Activated naive CD8-positive, alpha-beta T cell treated with anti-CD3 and anti-CD28 coated beads, Interleukin-2, amount 10 ng/mL, durations not matched to agents 7 days and 5 days (primary cell): ENCODE measurements around the gene OTOS. TPM values are rescaled to one million over a fixed set of nuclear protein-coding genes. Genes with fewer than 3 reads are reported as not detected.

Experiments used
- ATAC-seq: fragments of 150-1000 bp; cut with Tn5 transposase; one replicate; pipeline ENCODE4 v1.10.0; 2021; ENCODE audit warnings: low read depth, moderate library complexity
- POLR2A ChIA-PET: fragments of 350-600 bp; sonication (Branson Sonifier 250); formaldehyde crosslinking; loops from one replicate; lab custom pipeline; 2021; ENCODE audit warnings: antibody characterized with exemption; lab: Charles Lee
- DNase-seq: peaks from one replicate; pipeline ENCODE4 v3.0.0; 2021
- H3K27ac Mint-ChIP-seq: one replicate; pipeline ENCODE4 v1.8.0; 2022; ENCODE audit warnings: mild to moderate bottlenecking, mixed read lengths
- H3K27me3 Mint-ChIP-seq: one replicate; pipeline ENCODE4 v1.8.0; 2022; ENCODE audit warnings: mild to moderate bottlenecking, moderate library complexity, mixed read lengths
- H3K36me3 Mint-ChIP-seq: one replicate; pipeline ENCODE4 v1.8.0; 2021; ENCODE audit warnings: mild to moderate bottlenecking, mixed read lengths
- H3K4me1 Mint-ChIP-seq: one replicate; pipeline ENCODE4 v1.8.0; 2021; ENCODE audit warnings: mixed read lengths
- H3K4me3 Mint-ChIP-seq: one replicate; pipeline ENCODE4 v1.8.0; 2022; ENCODE audit warnings: mild to moderate bottlenecking, moderate library complexity, mixed read lengths
- H3K9me3 Mint-ChIP-seq: one replicate; pipeline ENCODE4 v1.8.0; 2021; ENCODE audit warnings: mixed read lengths
- total RNA-seq, 2 experiments: library from RNA; stranded (reverse); gene quantifications; one replicate each; pipeline ENCODE4 v1.2.3, GENCODE V29; 2021

OTOS gene
- total RNA-seq, 2 experiments from 2014 or later = not detected

- Mint-ChIP-seq H3K9me3 (no peaks in the 10 kb centered on the region), H3K36me3 (peaks cover 1% of the 10 kb centered on the region), H3K4me3 (no peak overlapping the region), H3K4me1 (peaks cover 1% of the 10 kb centered on the region), H3K27me3 (peaks cover 11% of the 10 kb centered on the region), H3K27ac (no peak overlapping the region)
- DNase-seq (peak; percentile 15), ATAC-seq (no peak)
- POLR2A ChIA-PET = no interaction called here
These were observed 16.4 kb downstream of the OTOS start for GRCh38 chr2:240123821-240124650.

GRCh38 chr2:240121675-240122074 is 18.8 kb downstream of the OTOS start:
- H3K4me1 Mint-ChIP-seq = peaks cover 1% of the 10 kb centered on the region
- no peaks in the 10 kb centered on the region for H3K9me3 Mint-ChIP-seq
- ATAC-seq = no peak
- no peak overlapping the region for H3K4me3 Mint-ChIP-seq
- no peak overlapping the region for H3K27ac Mint-ChIP-seq
- no peak for DNase-seq
- POLR2A ChIA-PET = no interaction called here
- H3K27me3 Mint-ChIP-seq = peaks cover 16% of the 10 kb centered on the region
- peaks cover 1% of the 10 kb centered on the region for H3K36me3 Mint-ChIP-seq

- H3K27me3 Mint-ChIP-seq = peaks cover 17% of the 10 kb centered on the region
- DNase-seq = no peak
- no peaks in the 10 kb centered on the region for H3K9me3 Mint-ChIP-seq
- POLR2A ChIA-PET = no interaction called here
- H3K4me1 Mint-ChIP-seq = peaks cover 1% of the 10 kb centered on the region
- no peak for ATAC-seq
- H3K36me3 Mint-ChIP-seq = peaks cover 1% of the 10 kb centered on the region
- no peak overlapping the region for H3K27ac Mint-ChIP-seq
- no peak overlapping the region for H3K4me3 Mint-ChIP-seq
These were observed 19.3 kb downstream of the OTOS start for GRCh38 chr2:240121190-240121589.

GRCh38 chr2:240114233-240114632 is 26.2 kb downstream of the OTOS start:
- no peaks in the 10 kb centered on the region for H3K4me1 Mint-ChIP-seq
- no peaks in the 10 kb centered on the region for H3K36me3 Mint-ChIP-seq
- no peak overlapping the region for H3K4me3 Mint-ChIP-seq
- DNase-seq (no peak), ATAC-seq (no peak)
- no peak overlapping the region for H3K27ac Mint-ChIP-seq
- peaks cover 23% of the 10 kb centered on the region for H3K27me3 Mint-ChIP-seq
- H3K9me3 Mint-ChIP-seq = no peaks in the 10 kb centered on the region
- POLR2A ChIA-PET = no interaction called here

DNA sequence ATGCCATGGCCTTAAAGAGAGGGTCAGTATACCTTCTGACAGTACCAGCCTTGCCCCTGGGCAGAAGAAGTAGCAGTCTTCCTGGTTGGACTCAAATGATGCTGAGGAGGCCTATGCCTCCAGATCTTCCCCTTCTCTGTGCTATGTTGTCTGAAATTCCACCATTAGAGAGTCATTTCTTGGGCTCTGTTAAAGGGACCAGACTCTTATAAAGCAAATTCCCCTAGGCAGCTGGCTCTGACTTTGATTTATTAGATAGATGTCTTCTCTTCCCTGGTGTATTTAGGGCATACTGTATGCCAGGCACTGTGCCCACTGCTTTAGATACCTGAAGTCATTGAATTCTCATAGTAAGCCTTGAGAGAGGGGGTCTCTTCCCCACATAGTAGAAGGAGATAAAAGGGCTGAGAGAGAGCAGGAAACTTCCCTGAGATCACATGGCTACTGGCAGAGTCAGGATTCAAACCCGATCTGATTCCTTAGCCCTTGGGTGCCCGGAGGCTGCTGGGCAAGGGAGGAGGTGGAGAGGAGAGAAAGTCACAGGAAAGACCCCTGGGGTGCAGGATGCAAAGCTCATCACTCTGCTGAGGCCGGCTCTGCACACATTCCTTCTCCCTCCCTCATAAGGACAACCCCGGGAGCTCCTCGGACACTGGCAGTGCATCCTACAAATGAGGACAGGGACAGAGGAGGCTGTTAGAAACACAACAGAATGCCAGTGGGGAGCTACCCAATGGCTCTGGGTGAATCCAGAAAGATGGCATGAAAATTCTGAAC is 27.4 kb downstream of the OTOS start:
- no peaks in the 10 kb centered on the region for H3K9me3 Mint-ChIP-seq
- no peak for DNase-seq
- no peaks in the 10 kb centered on the region for H3K36me3 Mint-ChIP-seq
- POLR2A ChIA-PET = interaction anchor here (1.1 kb wide), 1 partner anchor 15 kb away, joined by 3 read pairs; no protein-coding TSS in a partner anchor
- no peak overlapping the region for H3K27ac Mint-ChIP-seq
- no peak overlapping the region for H3K4me3 Mint-ChIP-seq
- no peaks in the 10 kb centered on the region for H3K4me1 Mint-ChIP-seq
- peaks cover 22% of the 10 kb centered on the region for H3K27me3 Mint-ChIP-seq
- no peak for ATAC-seq

DNA sequence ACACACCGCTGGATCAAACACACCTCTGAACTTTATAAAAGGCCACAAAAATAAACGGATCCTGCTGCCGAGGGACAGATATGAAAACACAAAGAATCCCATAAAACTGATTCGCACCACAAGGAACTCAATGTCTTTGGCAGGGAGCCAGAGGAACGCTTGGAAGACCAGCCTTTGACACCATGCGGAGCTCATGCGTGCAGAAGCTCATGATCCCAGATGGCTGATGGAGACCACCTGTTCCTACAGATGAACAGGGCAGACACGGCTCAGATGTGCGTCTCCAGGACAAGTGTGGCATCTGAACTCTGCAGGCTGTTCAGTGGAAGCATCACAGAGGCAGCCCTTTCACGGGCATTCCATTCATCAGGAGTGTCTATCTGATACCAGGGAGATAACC is 29.2 kb downstream of the OTOS start:
- Mint-ChIP-seq H3K4me3 (no peak overlapping the region), H3K36me3 (no peaks in the 10 kb centered on the region), H3K27me3 (peaks cover 18% of the 10 kb centered on the region), H3K4me1 (no peaks in the 10 kb centered on the region), H3K9me3 (no peaks in the 10 kb centered on the region), H3K27ac (no peak overlapping the region)
- POLR2A ChIA-PET = no interaction called here
- DNase-seq (no peak), ATAC-seq (no peak)

DNA sequence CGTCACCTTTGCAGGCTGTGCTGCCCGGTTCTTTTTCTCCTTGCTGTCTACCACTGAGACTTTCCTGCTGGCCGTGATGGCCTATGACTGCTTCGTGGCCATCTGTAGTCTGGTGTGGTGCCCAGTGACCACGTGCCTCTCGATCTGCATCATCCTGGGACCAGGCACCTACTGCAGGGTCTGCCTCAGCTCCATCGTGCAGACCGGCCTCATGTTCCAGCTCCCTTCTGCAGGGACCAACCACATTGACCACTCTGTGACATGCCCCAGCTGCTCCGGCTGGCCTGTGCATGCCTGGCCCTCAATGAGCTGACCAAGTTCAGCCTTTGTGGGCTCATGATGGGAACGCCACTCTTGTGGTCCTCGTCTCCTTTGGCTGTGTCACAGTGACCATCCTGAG is 31.1 kb downstream of the OTOS start:
- no peak overlapping the region for H3K4me3 Mint-ChIP-seq

GRCh38 chr2:240107477-240107796 is 33.0 kb downstream of the OTOS start:
- POLR2A ChIA-PET = no interaction called here
- DNase-seq (no peak), ATAC-seq (no peak)
- Mint-ChIP-seq H3K27me3 (no peaks in the 10 kb centered on the region), H3K36me3 (no peaks in the 10 kb centered on the region), H3K27ac (no peak overlapping the region), H3K9me3 (no peaks in the 10 kb centered on the region), H3K4me3 (no peak overlapping the region), H3K4me1 (no peaks in the 10 kb centered on the region)

More for the DNA sequence above, 31.1 kb downstream of the OTOS start:
- no peaks in the 10 kb centered on the region for H3K36me3 Mint-ChIP-seq
- no peaks in the 10 kb centered on the region for H3K4me1 Mint-ChIP-seq
- DNase-seq = no peak
- H3K27ac Mint-ChIP-seq = no peak overlapping the region
- ATAC-seq = no peak
- POLR2A ChIA-PET = no interaction called here
- H3K9me3 Mint-ChIP-seq = no peaks in the 10 kb centered on the region
- peaks cover 5% of the 10 kb centered on the region for H3K27me3 Mint-ChIP-seq

- no peaks in the 10 kb centered on the region for H3K36me3 Mint-ChIP-seq
- H3K4me1 Mint-ChIP-seq = no peaks in the 10 kb centered on the region
- H3K27me3 Mint-ChIP-seq = no peaks in the 10 kb centered on the region
- POLR2A ChIA-PET = no interaction called here
- H3K27ac Mint-ChIP-seq = no peak overlapping the region
- no peak for ATAC-seq
- DNase-seq = no peak
- no peaks in the 10 kb centered on the region for H3K9me3 Mint-ChIP-seq
- H3K4me3 Mint-ChIP-seq = no peak overlapping the region
These were observed 33.5 kb downstream of the OTOS start for GRCh38 chr2:240106765-240107476.

DNA sequence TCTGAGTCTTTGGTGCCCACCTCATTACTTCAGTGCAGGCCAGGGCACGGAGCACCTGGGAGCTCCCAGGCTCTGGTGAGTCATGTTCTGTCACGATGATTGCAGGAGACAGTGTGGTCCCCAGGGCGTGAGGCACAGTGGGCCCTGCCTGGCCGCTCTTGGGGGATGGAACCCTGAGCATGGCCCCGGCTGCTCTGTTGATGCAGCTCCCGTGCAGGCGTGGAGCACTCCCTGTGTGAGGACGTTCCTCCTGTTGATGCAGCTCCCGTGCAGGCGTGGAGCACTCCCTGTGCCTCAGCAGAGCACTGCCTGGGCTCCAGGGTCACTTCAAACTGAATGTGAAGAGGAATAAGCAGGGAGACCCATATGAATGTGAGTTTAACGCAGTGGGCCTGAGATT is 34.5 kb downstream of the OTOS start:
- Mint-ChIP-seq H3K4me1 (no peaks in the 10 kb centered on the region), H3K36me3 (no peaks in the 10 kb centered on the region), H3K27me3 (peaks cover 8% of the 10 kb centered on the region), H3K27ac (no peak overlapping the region), H3K9me3 (no peaks in the 10 kb centered on the region), H3K4me3 (no peak overlapping the region)
- ATAC-seq (no peak), DNase-seq (no peak)
- POLR2A ChIA-PET = no interaction called here

GRCh38 chr2:240103136-240103535 is 37.3 kb downstream of the OTOS start:
- peaks cover 6% of the 10 kb centered on the region for H3K9me3 Mint-ChIP-seq
- ATAC-seq = no peak
- POLR2A ChIA-PET = no interaction called here
- peaks cover 32% of the 10 kb centered on the region for H3K27me3 Mint-ChIP-seq
- no peak overlapping the region for H3K27ac Mint-ChIP-seq
- H3K36me3 Mint-ChIP-seq = peaks cover 1% of the 10 kb centered on the region
- DNase-seq = no peak
- no peaks in the 10 kb centered on the region for H3K4me1 Mint-ChIP-seq
- H3K4me3 Mint-ChIP-seq = no peak overlapping the region

- Mint-ChIP-seq H3K27ac (no peak overlapping the region), H3K36me3 (peaks cover 1% of the 10 kb centered on the region), H3K9me3 (peaks cover 6% of the 10 kb centered on the region), H3K4me1 (no peaks in the 10 kb centered on the region), H3K27me3 (peaks cover 73% of the 10 kb centered on the region), H3K4me3 (no peak overlapping the region)
- POLR2A ChIA-PET = interaction anchor here (0.8 kb wide), 1 partner anchor 15 kb away, joined by 3 read pairs; no protein-coding TSS in a partner anchor
- ATAC-seq (no peak), DNase-seq (no peak)
These were observed 42.1 kb downstream of the OTOS start for GRCh38 chr2:240098349-240098748.
